ENCODE measurements around the gene PTHLH. TPM values are rescaled to one million over a fixed set of nuclear protein-coding genes. Genes with fewer than 3 reads are reported as not detected.

PTHLH gene
- total RNA-seq, 2 donors from 2014 or later, result not detected

- H3K36me3 Mint-ChIP-seq, result no peaks in the 10 kb centered on the region
- DNase-seq (ENCODE audit: low spot score in 2 of 2), result no peak
- ATAC-seq, result no peak
- H3K9me3 Mint-ChIP-seq, result no peaks in the 10 kb centered on the region
- H3K27ac Mint-ChIP-seq, result no peak overlapping the region
Observed at GRCh38 chr12:27982385-27982784, 9.9 kb upstream of the PTHLH start.

GRCh38 chr12:27981874-27982273 lies 9.3 kb upstream of the PTHLH start:
- no peak for DNase-seq (ENCODE audit: low spot score in 2 of 2)
- Mint-ChIP-seq H3K27ac (no peak overlapping the region), H3K9me3 (no peaks in the 10 kb centered on the region), H3K36me3 (no peaks in the 10 kb centered on the region)
- no peak for ATAC-seq

- ATAC-seq, result no peak
Observed at GRCh38 chr12:27979145-27979544, 6.6 kb upstream of the PTHLH start.

GRCh38 chr12:27975222-27976136 lies 2.9 kb upstream of the PTHLH start:
- no peak overlapping the region for H3K27ac Mint-ChIP-seq
- ATAC-seq (peak; percentile 31 to 65), DNase-seq (ENCODE audit: low spot score in 2 of 2) (peak in 1 of 2 donors; percentile 24)
- H3K9me3 Mint-ChIP-seq, result no peaks in the 10 kb centered on the region
- peaks cover 6 to 9% of the 10 kb centered on the region in 2 donors for H3K36me3 Mint-ChIP-seq

More at GRCh38 chr12:27979145-27979544, 6.6 kb upstream of the PTHLH start:
- no peak for DNase-seq (ENCODE audit: low spot score in 2 of 2)
- Mint-ChIP-seq H3K9me3 (no peaks in the 10 kb centered on the region), H3K27ac (no peak overlapping the region), H3K36me3 (peaks cover 5 to 6% of the 10 kb centered on the region in 2 donors)

GRCh38 chr12:27974735-27975221 lies 2.2 kb upstream of the PTHLH start:
- Mint-ChIP-seq H3K27ac (no peak overlapping the region), H3K36me3 (peaks cover 6 to 11% of the 10 kb centered on the region in 2 donors), H3K9me3 (no peaks in the 10 kb centered on the region)
- ATAC-seq (peak in 1 of 2 donors; percentile 3), DNase-seq (ENCODE audit: low spot score in 2 of 2) (no peak)

GRCh38 chr12:27973487-27973890 lies 956 bp upstream of the PTHLH start:
- Mint-ChIP-seq H3K27ac (no peak overlapping the region), H3K36me3 (peaks cover 6 to 15% of the 10 kb centered on the region in 2 donors), H3K9me3 (no peaks in the 10 kb centered on the region)
- ATAC-seq, result no peak
- no peak for DNase-seq (ENCODE audit: low spot score in 2 of 2)

- no peaks in the 10 kb centered on the region for H3K9me3 Mint-ChIP-seq
- ATAC-seq, result no peak
Observed at GRCh38 chr12:27971606-27972005, 927 bp downstream of the PTHLH start.

GRCh38 chr12:27971121-27971489 lies 1.4 kb downstream of the PTHLH start:
- H3K9me3 Mint-ChIP-seq, result no peaks in the 10 kb centered on the region
- no peak for DNase-seq (ENCODE audit: low spot score in 2 of 2)
- H3K36me3 Mint-ChIP-seq, result peaks cover 4 to 12% of the 10 kb centered on the region in 2 donors
- ATAC-seq, result no peak
- no peak overlapping the region for H3K27ac Mint-ChIP-seq

More at GRCh38 chr12:27971606-27972005, 927 bp downstream of the PTHLH start:
- no peak for DNase-seq (ENCODE audit: low spot score in 2 of 2)
- peaks cover 6 to 15% of the 10 kb centered on the region in 2 donors for H3K36me3 Mint-ChIP-seq
- H3K27ac Mint-ChIP-seq, result no peak overlapping the region

- ATAC-seq (peak; percentile 30 to 40), DNase-seq (ENCODE audit: low spot score in 2 of 2) (peak in 1 of 2 donors; percentile 22)
- Mint-ChIP-seq H3K27ac (no peak overlapping the region), H3K36me3 (peaks cover 0 to 10% of the 10 kb centered on the region in 2 donors), H3K9me3 (no peaks in the 10 kb centered on the region)
Observed at GRCh38 chr12:27970401-27971120, 2.0 kb downstream of the PTHLH start.

GRCh38 chr12:27969624-27970400 lies 2.7 kb downstream of the PTHLH start:
- peak; percentile 58 to 64 for DNase-seq (ENCODE audit: low spot score in 2 of 2)
- Mint-ChIP-seq H3K27ac (peak overlapping the region in 1 of 2 donors; percentile 30), H3K36me3 (peaks cover 0 to 10% of the 10 kb centered on the region in 2 donors), H3K9me3 (no peaks in the 10 kb centered on the region)
- peak; percentile 68 to 81 for ATAC-seq

GRCh38 chr12:27968972-27969623 lies 3.4 kb downstream of the PTHLH start:
- no peak overlapping the region for H3K27ac Mint-ChIP-seq
- ATAC-seq, result no peak
- no peaks in the 10 kb centered on the region for H3K9me3 Mint-ChIP-seq
- peaks cover 0 to 10% of the 10 kb centered on the region in 2 donors for H3K36me3 Mint-ChIP-seq
- DNase-seq (ENCODE audit: low spot score in 2 of 2), result peak in 1 of 2 donors; percentile 6

- no peaks in the 10 kb centered on the region for H3K9me3 Mint-ChIP-seq
- ATAC-seq (no peak), DNase-seq (ENCODE audit: low spot score in 2 of 2) (no peak)
- H3K27ac Mint-ChIP-seq, result no peak overlapping the region
- peaks cover 0 to 6% of the 10 kb centered on the region in 2 donors for H3K36me3 Mint-ChIP-seq
Observed at GRCh38 chr12:27967551-27968054, 4.9 kb downstream of the PTHLH start.

- H3K36me3 Mint-ChIP-seq, result peaks cover 0 to 6% of the 10 kb centered on the region in 2 donors
- peak; percentile 37 to 71 for ATAC-seq
- no peak overlapping the region for H3K27ac Mint-ChIP-seq
- H3K9me3 Mint-ChIP-seq, result no peaks in the 10 kb centered on the region
- no peak for DNase-seq (ENCODE audit: low spot score in 2 of 2)
Observed at GRCh38 chr12:27966870-27967269, 5.7 kb downstream of the PTHLH start.

GRCh38 chr12:27965966-27966365 lies 6.6 kb downstream of the PTHLH start:
- Mint-ChIP-seq H3K36me3 (peaks cover 0 to 6% of the 10 kb centered on the region in 2 donors), H3K9me3 (no peaks in the 10 kb centered on the region), H3K27ac (no peak overlapping the region)
- no peak for ATAC-seq
- DNase-seq (ENCODE audit: low spot score in 2 of 2), result no peak

- Mint-ChIP-seq H3K36me3 (peaks cover 0 to 6% of the 10 kb centered on the region in 2 donors), H3K9me3 (no peaks in the 10 kb centered on the region), H3K27ac (no peak overlapping the region)
- DNase-seq (ENCODE audit: low spot score in 2 of 2) (no peak), ATAC-seq (no peak)
Observed at GRCh38 chr12:27965411-27965810, 7.1 kb downstream of the PTHLH start.

- no peaks in the 10 kb centered on the region for H3K36me3 Mint-ChIP-seq
- no peak overlapping the region for H3K27ac Mint-ChIP-seq
Observed at GRCh38 chr12:27964123-27964522, 8.4 kb downstream of the PTHLH start.

More at GRCh38 chr12:27964123-27964522, 8.4 kb downstream of the PTHLH start:
- no peak for ATAC-seq
- peaks cover 0 to 5% of the 10 kb centered on the region in 2 donors for H3K9me3 Mint-ChIP-seq
- DNase-seq (ENCODE audit: low spot score in 2 of 2), result no peak

Measured in activated naive CD4-positive, alpha-beta T cell treated with anti-CD3 and anti-CD28 coated beads, Interleukin-2, amount 50 U/mL, for 72 hours (primary cell).